SK-N-MC (cell line): ENCODE measurements around the gene P2RY2.

ENCODE experiments used
- EZH2 ChIP-seq: fragments of 200-600 bp; sonication (generic); IDR thresholded peaks from one replicate; pipeline ENCODE4 v1.6.1; 2017; ENCODE audit warnings: antibody characterized with exemption
- POLR2AphosphoS5 ChIP-seq: IDR thresholded peaks from 2 replicates; pipeline ENCODE4 v1.6.1; 2012; ENCODE audit warnings: mild to moderate bottlenecking, low read depth, low read length, borderline replicate concordance

DNA sequence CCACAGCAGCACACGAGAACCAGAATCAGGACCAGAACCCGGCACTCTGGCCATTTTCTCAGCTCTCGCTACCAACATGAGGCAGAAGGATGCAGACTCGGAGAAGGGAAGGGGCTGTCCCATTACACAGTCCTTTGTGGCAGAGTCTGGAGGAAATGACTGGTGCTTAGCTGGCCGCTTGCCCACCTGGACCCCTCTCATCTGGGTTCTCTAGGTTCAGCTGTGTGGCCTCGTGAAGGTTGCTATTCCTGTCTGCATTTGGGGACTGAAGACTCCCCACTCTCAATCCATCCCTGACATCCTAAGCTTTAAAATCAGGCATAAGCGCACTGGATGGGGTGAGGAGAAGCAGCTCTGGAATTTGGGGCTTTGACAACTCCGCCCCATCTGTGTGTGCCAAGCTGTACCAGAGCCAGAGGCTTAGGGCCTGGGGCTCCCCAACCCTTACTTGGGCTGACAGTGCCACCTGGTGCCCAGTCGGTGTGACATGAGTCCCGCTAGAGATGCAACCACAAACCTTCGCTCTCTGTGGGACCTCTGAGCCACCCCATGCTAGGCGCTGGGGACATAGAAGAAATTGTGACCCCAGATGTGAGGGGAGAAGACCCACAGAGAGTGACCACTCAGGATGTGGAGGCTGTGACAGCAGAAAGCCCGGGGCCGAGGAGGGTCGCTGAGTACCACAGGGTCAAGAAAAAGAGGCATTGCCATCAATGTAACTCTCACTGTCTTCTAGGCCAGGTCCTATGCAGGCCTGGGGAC lies 40.1 kb upstream of the P2RY2 start:
- TF ChIP-seq POLR2AphosphoS5 = no peak
- no peak for TF ChIP-seq EZH2
